ENCODE measurements around the gene SLAMF1. TPM values are rescaled to one million over a fixed set of nuclear protein-coding genes. Genes with fewer than 3 reads are reported as not detected.

SLAMF1 gene
- total RNA-seq, 4 donors from 2014 or later, result 1.5 to 18.0 (median 1.5) TPM

DNA sequence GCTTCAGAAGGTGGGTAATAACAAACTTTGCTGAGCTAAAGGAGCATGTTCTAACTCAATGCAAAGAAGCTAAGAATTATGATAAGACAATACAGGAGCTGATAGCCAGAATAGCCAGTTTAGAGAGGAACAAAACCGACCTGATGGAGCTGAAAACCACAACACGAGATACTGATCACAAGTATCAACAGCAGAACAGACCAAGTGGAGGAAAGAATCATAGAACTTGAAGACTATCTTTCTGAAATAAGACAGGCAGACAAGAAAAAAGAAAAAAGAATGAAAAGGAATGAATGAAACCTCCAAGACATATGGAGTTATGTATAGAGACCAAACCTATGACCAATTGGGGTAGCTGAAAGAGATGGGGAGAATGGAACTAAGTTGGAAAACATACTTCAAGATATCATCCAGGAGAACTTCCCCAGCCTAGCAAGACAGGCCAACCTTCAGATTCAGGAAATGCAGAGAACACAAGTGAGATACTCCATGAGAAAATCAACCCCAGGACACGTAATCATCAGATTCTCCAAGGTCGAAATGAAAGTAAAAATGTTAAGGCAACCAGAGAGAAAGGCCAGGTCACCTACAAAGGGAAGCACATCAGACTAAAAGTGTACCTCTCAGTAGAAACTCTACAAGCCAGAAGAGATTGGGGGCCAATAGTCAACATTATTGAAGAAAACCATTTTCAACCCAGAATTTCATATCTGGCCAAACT is 88.0 kb downstream of the SLAMF1 start:
- TF ChIP-seq, protein P1, sequence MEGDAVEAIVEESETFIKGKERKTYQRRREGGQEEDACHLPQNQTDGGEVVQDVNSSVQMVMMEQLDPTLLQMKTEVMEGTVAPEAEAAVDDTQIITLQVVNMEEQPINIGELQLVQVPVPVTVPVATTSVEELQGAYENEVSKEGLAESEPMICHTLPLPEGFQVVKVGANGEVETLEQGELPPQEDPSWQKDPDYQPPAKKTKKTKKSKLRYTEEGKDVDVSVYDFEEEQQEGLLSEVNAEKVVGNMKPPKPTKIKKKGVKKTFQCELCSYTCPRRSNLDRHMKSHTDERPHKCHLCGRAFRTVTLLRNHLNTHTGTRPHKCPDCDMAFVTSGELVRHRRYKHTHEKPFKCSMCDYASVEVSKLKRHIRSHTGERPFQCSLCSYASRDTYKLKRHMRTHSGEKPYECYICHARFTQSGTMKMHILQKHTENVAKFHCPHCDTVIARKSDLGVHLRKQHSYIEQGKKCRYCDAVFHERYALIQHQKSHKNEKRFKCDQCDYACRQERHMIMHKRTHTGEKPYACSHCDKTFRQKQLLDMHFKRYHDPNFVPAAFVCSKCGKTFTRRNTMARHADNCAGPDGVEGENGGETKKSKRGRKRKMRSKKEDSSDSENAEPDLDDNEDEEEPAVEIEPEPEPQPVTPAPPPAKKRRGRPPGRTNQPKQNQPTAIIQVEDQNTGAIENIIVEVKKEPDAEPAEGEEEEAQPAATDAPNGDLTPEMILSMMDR (IDR thresholded peaks at IDR 0.05), result no peak
- no peak for ATAC-seq (ENCODE audit: low FRiP score)

More for the DNA sequence above, 88.0 kb downstream of the SLAMF1 start:
- DNase-seq (ENCODE audit: low spot score), result no peak

Other genes starting within 250 kb of the SLAMF1 start
- 1 to 10 TPM in 2 of 4 donors, under 1 TPM in 2; 0.36 to 2.0 (median 1.0) TPM for gene VANGL2, start 246.5 kb downstream of the SLAMF1 start, total RNA-seq
- gene SLAMF6, start 123.8 kb downstream of the SLAMF1 start, total RNA-seq, result 1 to 10 TPM; 1.5 to 4.9 (median 2.9) TPM
- gene CD84, start 67.5 kb downstream of the SLAMF1 start, total RNA-seq, result 10 to 100 TPM; 10.6 to 33.4 (median 13.8) TPM
- gene CD48, start 64.8 kb upstream of the SLAMF1 start, total RNA-seq, result 10 to 100 TPM in 1 of 4 donors, 1 to 10 TPM in 3; 5.2 to 21.0 (median 8.0) TPM
- 1 to 10 TPM; 1.1 to 3.2 (median 1.7) TPM for gene SLAMF7, start 92.2 kb upstream of the SLAMF1 start, total RNA-seq
- 1 to 10 TPM in 3 of 4 donors, under 1 TPM in 1; 0.95 to 3.2 (median 1.4) TPM for gene LY9, start 149.1 kb upstream of the SLAMF1 start, total RNA-seq
- gene CD244, start 215.8 kb upstream of the SLAMF1 start, total RNA-seq, result 10 to 100 TPM in 1 of 4 donors, 1 to 10 TPM in 1, under 1 TPM in 2; 0.84 to 10.3 (median 3.0) TPM
- 1,000 to 10,000 TPM in 3 of 4 donors, 100 to 1,000 TPM in 1; 105 to 7,953 (median 2,405) TPM for gene ITLN1, start 238.1 kb upstream of the SLAMF1 start, total RNA-seq